Left lung (tissue), 10 donors: ENCODE data around the gene SORCS1. TPM values are rescaled to one million over a fixed set of nuclear protein-coding genes. Genes with fewer than 3 reads are reported as not detected.

Experiments
- ATAC-seq: fragments of 200-7000 bp; cut with Tn5 transposase; one replicate; pipeline ENCODE4 v1.9.1; 2020; ENCODE audit warnings: moderate library complexity
- DNase-seq, 4 donors: peaks; one replicate each; pipeline ENCODE4 v3.0.0-alpha.2; 2013 to 2020
- H3K27ac ChIP-seq, 2 donors: fragments of 200-600 bp; sonication (generic) in 1 of 2; one replicate each; pipeline versions ENCODE4 v1.5.0 to v1.8.0; 2020 to 2021
- H3K27me3 ChIP-seq, 2 donors: fragments of 200-600 bp; sonication (generic) in 1 of 2; one replicate each; pipeline versions ENCODE4 v1.5.0 to v1.8.0; 2020 to 2021
- H3K36me3 ChIP-seq, 2 donors: fragments of 200-600 bp; sonication (generic) in 1 of 2; one replicate each; pipeline versions ENCODE4 v1.5.0 to v1.8.0; 2020 to 2021
- H3K4me1 ChIP-seq, 2 donors: fragments of 200-600 bp; one replicate each; pipeline ENCODE4 v1.8.0; 2021
- H3K4me3 ChIP-seq, 2 donors: fragments of 200-600 bp; sonication (generic) in 1 of 2; one replicate each; pipeline versions ENCODE4 v1.5.0 to v1.8.0; 2020 to 2021; ENCODE audit warnings: mild to moderate bottlenecking in 1 of 2
- H3K9me3 ChIP-seq, 2 donors: fragments of 200-600 bp; sonication (generic) in 1 of 2; one replicate each; pipeline versions ENCODE4 v1.5.0 to v1.8.0; 2020 to 2021
- intact Hi-C, 2 donors: fragments of 100-400 bp; cut with DNase I; formaldehyde crosslinking; loops; one replicate each; pipeline versions ENCODE4 v1.11.2 to v1.14.2; 2022
- polyA plus RNA-seq, 6 donors: library from polyadenylated mRNA; unstranded; fragments of 120-200 nt; gene quantifications; one replicate each; pipeline ENCODE4 v1.2.1, GENCODE V29; 2013; ENCODE audit not compliant: insufficient read length in 6 of 6
- total RNA-seq, 2 donors: library from RNA; stranded (reverse); fragmentation: NEBNext Ultra II Directional; extraction: Animal tissue kit (Norgen Biotek cat#: 25700); gene quantifications; one replicate each; pipeline ENCODE4 v1.2.1, GENCODE V29; 2021
- TF ChIP-seq, protein P1 (sequence below), 2 donors: fragments of 200-600 bp; sonication (generic) in 1 of 2; IDR thresholded peaks; one replicate each; pipeline versions ENCODE4 v1.5.0 to v1.8.0; 2021; ENCODE audit warnings: antibody characterized with exemption in 2 of 2
- donor health status: DM: no; HTN: yes; CAD: no.
- donor health status: DM: no; HTN: no; CAD: no.

SORCS1 gene
- total and polyA plus RNA-seq, 8 donors, result 0.03 to 0.72 (median 0.21) TPM

DNA sequence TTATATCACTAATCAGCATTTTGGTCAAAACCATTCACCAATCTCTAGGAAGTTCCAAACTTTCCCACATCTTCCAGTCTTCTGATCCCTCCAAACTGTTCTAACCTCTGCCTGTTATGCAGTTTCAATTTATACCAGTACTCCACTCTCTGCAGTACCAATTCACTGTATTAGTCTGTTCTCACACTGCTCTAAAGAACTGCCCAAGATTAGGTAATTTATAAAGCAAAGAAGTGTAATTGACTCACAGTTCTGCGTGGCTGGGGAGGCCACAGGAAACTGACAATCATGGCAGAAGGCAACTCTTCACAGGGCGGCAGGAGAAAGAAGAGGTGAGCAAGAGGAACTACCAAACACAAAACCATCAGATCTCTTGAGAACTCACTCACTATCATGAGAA, 374.9 kb downstream of the SORCS1 start:
- TF ChIP-seq, protein P1, sequence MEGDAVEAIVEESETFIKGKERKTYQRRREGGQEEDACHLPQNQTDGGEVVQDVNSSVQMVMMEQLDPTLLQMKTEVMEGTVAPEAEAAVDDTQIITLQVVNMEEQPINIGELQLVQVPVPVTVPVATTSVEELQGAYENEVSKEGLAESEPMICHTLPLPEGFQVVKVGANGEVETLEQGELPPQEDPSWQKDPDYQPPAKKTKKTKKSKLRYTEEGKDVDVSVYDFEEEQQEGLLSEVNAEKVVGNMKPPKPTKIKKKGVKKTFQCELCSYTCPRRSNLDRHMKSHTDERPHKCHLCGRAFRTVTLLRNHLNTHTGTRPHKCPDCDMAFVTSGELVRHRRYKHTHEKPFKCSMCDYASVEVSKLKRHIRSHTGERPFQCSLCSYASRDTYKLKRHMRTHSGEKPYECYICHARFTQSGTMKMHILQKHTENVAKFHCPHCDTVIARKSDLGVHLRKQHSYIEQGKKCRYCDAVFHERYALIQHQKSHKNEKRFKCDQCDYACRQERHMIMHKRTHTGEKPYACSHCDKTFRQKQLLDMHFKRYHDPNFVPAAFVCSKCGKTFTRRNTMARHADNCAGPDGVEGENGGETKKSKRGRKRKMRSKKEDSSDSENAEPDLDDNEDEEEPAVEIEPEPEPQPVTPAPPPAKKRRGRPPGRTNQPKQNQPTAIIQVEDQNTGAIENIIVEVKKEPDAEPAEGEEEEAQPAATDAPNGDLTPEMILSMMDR (IDR thresholded peaks at IDR 0.05), result no peak
- no peaks in the 10 kb centered on the region for H3K27me3 ChIP-seq
- no peaks in the 10 kb centered on the region for H3K9me3 ChIP-seq
- no peak for DNase-seq
- intact Hi-C loops, result no loop called here
- no peak overlapping the region for H3K4me3 ChIP-seq
- H3K4me1 ChIP-seq, result no peaks in the 10 kb centered on the region
- ATAC-seq, result no peak
- no peaks in the 10 kb centered on the region for H3K36me3 ChIP-seq
- no peak overlapping the region for H3K27ac ChIP-seq

GRCh38 chr10:106788982-106789381, 375.5 kb downstream of the SORCS1 start:
- Histone ChIP-seq H3K9me3 (no peaks in the 10 kb centered on the region), H3K27ac (no peak overlapping the region), H3K4me1 (no peaks in the 10 kb centered on the region), H3K36me3 (no peaks in the 10 kb centered on the region), H3K4me3 (no peak overlapping the region), H3K27me3 (no peaks in the 10 kb centered on the region)
- no peak for DNase-seq
- intact Hi-C loops, result no loop called here
- TF ChIP-seq, protein P1 (IDR thresholded peaks at IDR 0.05), result no peak
- ATAC-seq, result no peak

DNA sequence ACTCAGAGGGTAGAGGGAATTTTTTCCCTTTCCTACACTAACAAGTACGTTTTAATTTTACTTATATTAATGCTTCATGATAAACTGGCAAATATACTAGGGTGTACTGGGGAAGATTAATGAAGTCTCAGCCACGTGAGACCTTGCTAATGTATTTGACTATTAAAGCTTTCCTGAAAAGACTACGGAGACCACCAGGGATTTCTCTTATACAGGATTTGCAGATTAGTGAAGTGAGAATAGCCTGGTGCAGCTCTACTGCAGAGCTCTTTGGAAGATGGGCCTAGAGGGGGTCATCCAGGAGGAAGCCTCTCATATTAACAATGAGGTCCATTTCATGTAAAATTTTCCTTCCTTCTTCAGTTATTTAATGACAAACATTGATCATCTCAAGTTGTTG, 379.0 kb downstream of the SORCS1 start:
- H3K27ac ChIP-seq, result no peak overlapping the region
- H3K4me1 ChIP-seq, result no peaks in the 10 kb centered on the region
- H3K9me3 ChIP-seq, result no peaks in the 10 kb centered on the region
- intact Hi-C loops, result no loop called here
- TF ChIP-seq, protein P1 (IDR thresholded peaks at IDR 0.05), result no peak
- no peaks in the 10 kb centered on the region for H3K36me3 ChIP-seq
- H3K4me3 ChIP-seq, result no peak overlapping the region
- no peaks in the 10 kb centered on the region for H3K27me3 ChIP-seq
- DNase-seq, result no peak
- ATAC-seq, result no peak

- H3K27ac ChIP-seq, result no peak overlapping the region
These were observed 383.9 kb downstream of the SORCS1 start for GRCh38 chr10:106780632-106781031.

GRCh38 chr10:106777841-106778240, 386.7 kb downstream of the SORCS1 start:
- no peak overlapping the region for H3K27ac ChIP-seq
- ATAC-seq (no peak), DNase-seq (no peak)
- intact Hi-C loops, result no loop called here
- no peaks in the 10 kb centered on the region for H3K4me1 ChIP-seq
- H3K36me3 ChIP-seq, result no peaks in the 10 kb centered on the region
- H3K27me3 ChIP-seq, result no peaks in the 10 kb centered on the region
- H3K4me3 ChIP-seq, result no peak overlapping the region
- TF ChIP-seq, protein P1 (IDR thresholded peaks at IDR 0.05), result no peak
- no peaks in the 10 kb centered on the region for H3K9me3 ChIP-seq

More at GRCh38 chr10:106780632-106781031, 383.9 kb downstream of the SORCS1 start:
- Histone ChIP-seq H3K27me3 (no peaks in the 10 kb centered on the region), H3K36me3 (no peaks in the 10 kb centered on the region), H3K4me1 (no peaks in the 10 kb centered on the region), H3K9me3 (no peaks in the 10 kb centered on the region), H3K4me3 (no peak overlapping the region)
- DNase-seq (no peak), ATAC-seq (no peak)
- intact Hi-C loops, result no loop called here
- TF ChIP-seq, protein P1 (IDR thresholded peaks at IDR 0.05), result no peak
